BLaER1 (cell line): ENCODE data around the gene ACOXL.

ENCODE experiments used
- H3K27ac ChIP-seq: shearing (Covaris generic); formaldehyde crosslinking; 2 replicates; pipeline ENCODE4 v1.8.1; 2022
- H3K27me3 ChIP-seq: shearing (Covaris generic); formaldehyde crosslinking; 2 replicates; pipeline ENCODE4 v1.8.1; 2022
- H3K36me3 ChIP-seq: shearing (Covaris generic); formaldehyde crosslinking; 2 replicates; pipeline ENCODE4 v1.8.1; 2022
- H3K4me1 ChIP-seq: shearing (Covaris generic); formaldehyde crosslinking; 2 replicates; pipeline ENCODE4 v1.8.1; 2022
- H3K4me2 ChIP-seq: shearing (Covaris generic); formaldehyde crosslinking; 2 replicates; pipeline ENCODE4 v1.8.1; 2022
- H3K4me3 ChIP-seq: shearing (Covaris generic); formaldehyde crosslinking; 2 replicates; pipeline ENCODE4 v1.8.1; 2022
- H3K9ac ChIP-seq: shearing (Covaris generic); formaldehyde crosslinking; 2 replicates; pipeline ENCODE4 v1.8.1; 2022
- H3K9me3 ChIP-seq: shearing (Covaris generic); formaldehyde crosslinking; 2 replicates; pipeline ENCODE4 v1.8.1; 2022
- H4K20me1 ChIP-seq: shearing (Covaris generic); formaldehyde crosslinking; 2 replicates; pipeline ENCODE4 v1.8.1; 2022
- Cebpa-rat ChIP-seq: shearing (Covaris generic); IDR thresholded peaks from 2 replicates; pipeline ENCODE4 v1.8.1; 2022

Gene ACOXL

GRCh38 chr2:110772383-110772755 is 40.0 kb downstream of the ACOXL start:
- Histone ChIP-seq H3K4me2 (no peak overlapping the region), H3K4me3 (no peak overlapping the region)
- no peak for TF ChIP-seq Cebpa-rat

GRCh38 chr2:110773401-110773921 is 41.1 kb downstream of the ACOXL start:
- no peaks in the 10 kb centered on the region for H3K27me3 ChIP-seq
- H3K27ac ChIP-seq, result no peak overlapping the region
- H3K4me3 ChIP-seq, result no peak overlapping the region
- no peaks in the 10 kb centered on the region for H4K20me1 ChIP-seq
- no peak for TF ChIP-seq Cebpa-rat
- no peaks in the 10 kb centered on the region for H3K36me3 ChIP-seq
- H3K4me2 ChIP-seq, result no peak overlapping the region
- no peaks in the 10 kb centered on the region; the same call in 1 of the 2 replicates for H3K4me1 ChIP-seq
- no peak overlapping the region for H3K9ac ChIP-seq
- H3K9me3 ChIP-seq, result no peaks in the 10 kb centered on the region

More at GRCh38 chr2:110772383-110772755, 40.0 kb downstream of the ACOXL start:
- Histone ChIP-seq H3K36me3 (no peaks in the 10 kb centered on the region), H3K4me1 (no peaks in the 10 kb centered on the region; the same call in 1 of the 2 replicates), H3K27me3 (no peaks in the 10 kb centered on the region), H3K9ac (no peak overlapping the region), H4K20me1 (no peaks in the 10 kb centered on the region), H3K9me3 (no peaks in the 10 kb centered on the region), H3K27ac (no peak overlapping the region)

DNA sequence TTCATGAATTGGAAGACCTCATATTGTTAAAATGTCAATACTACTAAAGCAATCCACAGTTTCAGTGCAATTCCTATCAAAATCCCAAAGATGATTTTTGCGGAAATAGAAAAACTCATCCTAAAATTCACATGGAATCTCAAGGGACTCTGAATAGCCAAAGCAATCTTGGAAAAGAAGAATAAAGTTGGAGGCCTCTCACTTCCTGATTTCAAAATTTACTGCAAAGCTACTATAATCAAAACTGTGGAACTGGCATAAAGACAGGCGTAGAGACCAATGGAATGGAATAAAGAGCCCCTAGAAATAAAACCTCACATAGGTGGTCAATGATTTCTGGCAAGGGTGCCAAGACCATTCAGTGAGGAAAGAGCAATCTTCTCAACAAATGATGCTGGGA is 42.3 kb downstream of the ACOXL start:
- H3K9ac ChIP-seq, result no peak overlapping the region
- no peaks in the 10 kb centered on the region for H4K20me1 ChIP-seq
- H3K36me3 ChIP-seq, result no peaks in the 10 kb centered on the region
- no peak overlapping the region for H3K4me3 ChIP-seq
- H3K27me3 ChIP-seq, result no peaks in the 10 kb centered on the region
- H3K4me1 ChIP-seq, result no peaks in the 10 kb centered on the region; the same call in 1 of the 2 replicates
- H3K27ac ChIP-seq, result no peak overlapping the region
- H3K4me2 ChIP-seq, result no peak overlapping the region
- TF ChIP-seq Cebpa-rat, result no peak
- H3K9me3 ChIP-seq, result no peaks in the 10 kb centered on the region

DNA sequence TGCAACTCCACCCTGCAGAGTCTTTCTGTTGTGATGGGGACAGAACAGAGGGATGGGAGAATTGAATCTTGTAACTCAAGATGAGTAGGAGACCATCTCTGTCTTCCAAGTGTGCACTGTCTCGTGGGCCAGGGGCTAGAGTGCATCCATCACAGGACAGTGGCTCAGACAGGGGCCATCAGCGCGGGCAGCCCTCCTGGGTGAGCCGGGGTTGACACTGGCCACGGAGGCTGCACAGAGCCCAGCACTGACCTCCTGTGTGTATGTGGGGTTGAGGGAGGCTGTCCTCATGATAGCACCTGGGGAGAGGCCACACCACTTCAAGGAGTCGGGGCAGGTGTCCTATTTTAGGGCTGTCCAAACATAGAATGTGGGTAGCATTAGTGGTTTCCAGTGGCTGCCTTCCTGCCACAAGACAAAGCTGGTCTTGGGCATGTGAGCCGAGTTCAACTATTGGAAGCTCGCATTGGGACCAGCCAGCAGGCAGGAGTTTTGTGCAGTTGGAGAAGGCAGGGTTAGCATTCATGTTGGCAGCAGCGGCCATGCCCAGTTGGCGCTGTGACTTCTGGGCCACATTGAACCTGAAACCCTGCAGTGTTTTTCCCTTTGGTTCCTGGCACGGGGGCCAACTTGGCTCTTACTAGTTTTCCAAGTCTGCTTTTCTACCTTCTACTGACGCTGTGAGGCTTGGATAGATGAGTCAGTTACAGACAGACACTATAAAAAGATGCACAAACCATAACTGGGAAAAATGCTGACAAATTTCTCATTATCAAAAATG is 45.3 kb downstream of the ACOXL start:
- H4K20me1 ChIP-seq, result no peaks in the 10 kb centered on the region
- no peaks in the 10 kb centered on the region for H3K27me3 ChIP-seq
- no peak for TF ChIP-seq Cebpa-rat
- H3K27ac ChIP-seq, result no peak overlapping the region
- no peak overlapping the region for H3K4me2 ChIP-seq
- no peaks in the 10 kb centered on the region for H3K36me3 ChIP-seq
- H3K4me3 ChIP-seq, result no peak overlapping the region
- H3K4me1 ChIP-seq, result no peaks in the 10 kb centered on the region; the same call in 1 of the 2 replicates
- no peaks in the 10 kb centered on the region for H3K9me3 ChIP-seq
- no peak overlapping the region for H3K9ac ChIP-seq

- Histone ChIP-seq H3K4me3 (no peak overlapping the region), H3K27me3 (no peaks in the 10 kb centered on the region), H3K27ac (no peak overlapping the region), H3K36me3 (no peaks in the 10 kb centered on the region), H3K9me3 (no peaks in the 10 kb centered on the region), H3K9ac (no peak overlapping the region), H3K4me2 (no peak overlapping the region), H4K20me1 (no peaks in the 10 kb centered on the region), H3K4me1 (peaks cover 9% of the 10 kb centered on the region)
- no peak for TF ChIP-seq Cebpa-rat
Observed at GRCh38 chr2:110780461-110780860, 48.1 kb downstream of the ACOXL start.

- no peak overlapping the region for H3K27ac ChIP-seq
- H3K9me3 ChIP-seq, result 0 out of 2 replicates have a peak, but pooled peaks cover 4% of the 10 kb centered on the region
- H3K4me2 ChIP-seq, result no peak overlapping the region
- no peaks in the 10 kb centered on the region for H3K36me3 ChIP-seq
- no peaks in the 10 kb centered on the region for H4K20me1 ChIP-seq
- H3K27me3 ChIP-seq, result no peaks in the 10 kb centered on the region
- TF ChIP-seq Cebpa-rat, result no peak
- no peak overlapping the region for H3K9ac ChIP-seq
- peaks cover 9% of the 10 kb centered on the region for H3K4me1 ChIP-seq
- no peak overlapping the region for H3K4me3 ChIP-seq
Observed at GRCh38 chr2:110783196-110783873, 51.0 kb downstream of the ACOXL start.

- Histone ChIP-seq H3K4me1 (peaks cover 9% of the 10 kb centered on the region), H3K27me3 (no peaks in the 10 kb centered on the region), H3K36me3 (no peaks in the 10 kb centered on the region), H3K9ac (no peak overlapping the region), H3K9me3 (0 out of 2 replicates have a peak, but pooled peaks cover 4% of the 10 kb centered on the region), H4K20me1 (no peaks in the 10 kb centered on the region), H3K4me2 (no peak overlapping the region), H3K4me3 (no peak overlapping the region), H3K27ac (no peak overlapping the region)
- TF ChIP-seq Cebpa-rat, result no peak
Observed at GRCh38 chr2:110784047-110784631, 51.8 kb downstream of the ACOXL start.

DNA sequence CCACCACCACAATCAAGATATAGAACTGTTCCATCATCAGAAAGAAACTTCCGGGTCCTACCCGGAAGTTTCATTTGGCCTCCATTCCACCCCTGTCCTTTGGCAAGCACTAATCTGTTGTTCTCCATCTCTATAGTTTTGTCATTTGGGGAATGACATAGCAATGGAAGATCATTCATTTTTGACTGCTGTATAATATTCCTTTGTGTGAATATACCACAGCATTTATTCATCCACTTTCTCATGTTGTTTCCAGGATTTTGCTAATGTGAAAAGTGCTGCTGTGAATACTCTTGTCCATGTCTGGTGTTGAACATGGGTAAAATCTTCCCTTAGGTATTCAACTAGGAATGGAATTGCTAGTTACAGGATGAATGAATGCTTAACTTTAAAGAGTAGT is 53.1 kb downstream of the ACOXL start:
- Histone ChIP-seq H4K20me1 (no peaks in the 10 kb centered on the region), H3K4me1 (peaks cover 9% of the 10 kb centered on the region), H3K9ac (no peak overlapping the region), H3K27me3 (no peaks in the 10 kb centered on the region), H3K4me3 (no peak overlapping the region), H3K9me3 (0 out of 2 replicates have a peak, but pooled peaks cover 4% of the 10 kb centered on the region), H3K36me3 (no peaks in the 10 kb centered on the region), H3K27ac (no peak overlapping the region), H3K4me2 (no peak overlapping the region)
- TF ChIP-seq Cebpa-rat, result no peak

- Histone ChIP-seq H3K9me3 (0 out of 2 replicates have a peak, but pooled peaks cover 4% of the 10 kb centered on the region), H3K9ac (no peak overlapping the region), H3K27ac (no peak overlapping the region), H4K20me1 (no peaks in the 10 kb centered on the region), H3K4me1 (peaks cover 2% of the 10 kb centered on the region; the same call in 1 of the 2 replicates), H3K4me2 (no peak overlapping the region), H3K27me3 (no peaks in the 10 kb centered on the region), H3K4me3 (no peak overlapping the region), H3K36me3 (no peaks in the 10 kb centered on the region)
- TF ChIP-seq Cebpa-rat, result no peak
Observed at GRCh38 chr2:110788976-110789375, 56.6 kb downstream of the ACOXL start.
